ENCODE measurements around the gene CRTC3. TPM values are rescaled to one million over a fixed set of nuclear protein-coding genes. Genes with fewer than 3 reads are reported as not detected.

CRTC3 gene
- total RNA-seq (2021; ENCODE audit: unreplicated experiment) (45.0 TPM), Bru-seq, nascent RNA (percentile 78 among the genes with signal in this experiment), BruChase-seq, experiment 1, labeled RNA remaining after a 2-hour chase (percentile 77 among the genes with signal in this experiment), BruChase-seq, experiment 2, labeled RNA remaining after a 6-hour chase (percentile 76 among the genes with signal in this experiment)
- polyA plus RNA-seq (2012; ENCODE audit: insufficient read length), result 22.9 TPM
- long read RNA-seq, full-length matches to known transcripts, result 4 of 44 reads
- long read RNA-seq, partial matches to known transcripts, result 18 of 44 reads
- long read RNA-seq, other reads (novel, unspliced or antisense), result 22 of 44 reads

DNA sequence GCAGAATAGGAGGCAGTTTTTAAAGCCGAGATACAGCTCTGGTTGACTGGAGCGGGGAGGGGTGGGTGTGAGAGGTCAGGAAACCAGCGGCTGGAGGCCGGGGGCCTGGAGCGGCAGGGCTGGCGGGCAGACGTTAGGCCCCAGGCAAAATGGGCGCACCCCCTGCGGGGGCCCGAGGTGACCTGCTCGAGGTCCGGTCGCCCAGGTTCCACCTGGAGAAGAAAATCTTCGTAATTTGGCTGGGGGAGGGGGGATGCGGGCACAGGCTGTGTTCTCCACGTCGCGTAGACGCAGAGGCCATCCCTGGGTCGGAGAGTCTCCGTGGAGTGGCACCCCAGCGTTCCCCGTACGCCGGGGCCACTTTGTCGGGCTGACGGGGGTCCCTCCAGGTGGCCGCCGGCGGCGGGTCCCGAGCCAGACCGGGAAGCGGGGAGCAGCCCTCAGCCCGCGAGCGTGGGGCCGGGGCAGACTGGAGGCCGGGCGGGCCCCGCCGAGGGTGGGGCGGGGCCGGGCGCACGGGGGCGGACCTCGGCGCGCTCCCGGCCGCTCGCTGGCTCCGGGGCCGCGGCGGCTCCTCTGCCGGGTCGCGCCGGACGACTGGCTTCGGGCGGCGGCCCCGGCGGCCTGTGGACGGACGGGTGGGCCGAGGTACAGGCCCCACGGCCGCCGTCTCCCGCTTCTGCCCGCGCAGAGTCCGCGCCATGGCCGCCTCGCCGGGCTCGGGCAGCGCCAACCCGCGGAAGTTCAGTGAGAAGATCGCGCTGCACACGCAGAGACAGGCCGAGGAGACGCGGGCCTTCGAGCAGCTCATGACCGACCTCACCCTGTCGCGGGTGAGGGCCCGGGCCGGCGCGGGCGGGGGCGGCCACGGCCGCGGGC, at the start of gene CRTC3:
TSS of gene CRTC3 (plus strand) at position 553 of the 879 bp plus-strand sequence. CDS start at position 702, 149 bp downstream.
- H3K9me3 ChIP-seq (ENCODE audit: control insufficient read depth, insufficient read depth, low read depth, low read length), result no peaks in the 10 kb centered on the region
- in situ Hi-C loops (cut with HindIII; ENCODE audit: low pct_unique_long_range_greater_than_20kb, low sequenced_read_pairs), result no loop called here
- peak within 1 kb of the TSS; percentile 44 for H3K27ac ChIP-seq (ENCODE audit: low read length)
- CTCF ChIA-PET, result interaction anchor here (0.5 to 0.6 kb wide), 3 partner anchors 128 to 296 kb away, joined by 3 to 7 read pairs (median 3); partner anchors contain the start of genes CIB1 and GDPGP1
- H3K4me3 ChIP-seq (ENCODE audit: low read depth in 2 of 2, low read length in 2 of 2), result peak within 1 kb of the TSS; percentile 64 to 90
- DNase-seq (ENCODE audit: low read depth, low spot score) (no peak), ATAC-seq (peak; percentile 95)
- intact Hi-C loops (cut with micrococcal nuclease; ENCODE audit: unreplicated experiment), result no loop called here
- POLR2A ChIA-PET, result interaction anchor here (0.7 kb wide), 1 partner anchor 91 kb away, joined by 5 read pairs; no protein-coding TSS in a partner anchor
- no peaks in the 10 kb centered on the region for H3K36me3 ChIP-seq (ENCODE audit: control insufficient read depth, insufficient read depth, low read length)
- BruUV-seq (replicated peaks), result no TSS peak
- H3K27me3 ChIP-seq (ENCODE audit: control insufficient read depth, insufficient read depth, low read length), result no peaks in the 10 kb centered on the region
- peaks cover 15% of the 10 kb centered on the region for H3K4me1 ChIP-seq (ENCODE audit: control insufficient read depth, insufficient read depth, low read length)
- TF ChIP-seq TCF7L2 (IDR thresholded peaks at IDR 0.05; ENCODE audit: low read depth, low read length) (no peak), POLR2AphosphoS5 (IDR thresholded peaks at IDR 0.05; ENCODE audit: low read depth, low read length) (peak; percentile 82), SIN3A (IDR thresholded peaks at IDR 0.05; ENCODE audit: borderline replicate concordance, insufficient read depth, low read depth, low read length) (peak; percentile 35; the same call in 1 of the 2 replicates)

- in situ Hi-C loops (cut with HindIII; ENCODE audit: low pct_unique_long_range_greater_than_20kb, low sequenced_read_pairs), result no loop called here
- DNase-seq (ENCODE audit: low read depth, low spot score) (no peak), ATAC-seq (no peak)
- Histone ChIP-seq H3K36me3 (ENCODE audit: control insufficient read depth, insufficient read depth, low read length) (peaks cover 45% of the 10 kb centered on the region), H3K9me3 (ENCODE audit: control insufficient read depth, insufficient read depth, low read depth, low read length) (no peaks in the 10 kb centered on the region), H3K27me3 (ENCODE audit: control insufficient read depth, insufficient read depth, low read length) (no peaks in the 10 kb centered on the region), H3K27ac (ENCODE audit: low read length) (no peak overlapping the region), H3K4me1 (ENCODE audit: control insufficient read depth, insufficient read depth, low read length) (peaks cover 10% of the 10 kb centered on the region; the same call in 1 of the 2 replicates), H3K4me3 (ENCODE audit: low read depth in 2 of 2, low read length in 2 of 2) (no peak overlapping the region)
- CTCF ChIA-PET, result interaction anchor here (2.7 kb wide), 1 partner anchor 161 kb away, joined by 26 read pairs; no protein-coding TSS in a partner anchor
- POLR2A ChIA-PET, result no interaction called here
- intact Hi-C loops (cut with micrococcal nuclease; ENCODE audit: unreplicated experiment), result no loop called here
- TF ChIP-seq POLR2AphosphoS5 (IDR thresholded peaks at IDR 0.05; ENCODE audit: low read depth, low read length), result no peak
- no peak for TF ChIP-seq TCF7L2 (IDR thresholded peaks at IDR 0.05; ENCODE audit: low read depth, low read length)
- TF ChIP-seq, protein P1, sequence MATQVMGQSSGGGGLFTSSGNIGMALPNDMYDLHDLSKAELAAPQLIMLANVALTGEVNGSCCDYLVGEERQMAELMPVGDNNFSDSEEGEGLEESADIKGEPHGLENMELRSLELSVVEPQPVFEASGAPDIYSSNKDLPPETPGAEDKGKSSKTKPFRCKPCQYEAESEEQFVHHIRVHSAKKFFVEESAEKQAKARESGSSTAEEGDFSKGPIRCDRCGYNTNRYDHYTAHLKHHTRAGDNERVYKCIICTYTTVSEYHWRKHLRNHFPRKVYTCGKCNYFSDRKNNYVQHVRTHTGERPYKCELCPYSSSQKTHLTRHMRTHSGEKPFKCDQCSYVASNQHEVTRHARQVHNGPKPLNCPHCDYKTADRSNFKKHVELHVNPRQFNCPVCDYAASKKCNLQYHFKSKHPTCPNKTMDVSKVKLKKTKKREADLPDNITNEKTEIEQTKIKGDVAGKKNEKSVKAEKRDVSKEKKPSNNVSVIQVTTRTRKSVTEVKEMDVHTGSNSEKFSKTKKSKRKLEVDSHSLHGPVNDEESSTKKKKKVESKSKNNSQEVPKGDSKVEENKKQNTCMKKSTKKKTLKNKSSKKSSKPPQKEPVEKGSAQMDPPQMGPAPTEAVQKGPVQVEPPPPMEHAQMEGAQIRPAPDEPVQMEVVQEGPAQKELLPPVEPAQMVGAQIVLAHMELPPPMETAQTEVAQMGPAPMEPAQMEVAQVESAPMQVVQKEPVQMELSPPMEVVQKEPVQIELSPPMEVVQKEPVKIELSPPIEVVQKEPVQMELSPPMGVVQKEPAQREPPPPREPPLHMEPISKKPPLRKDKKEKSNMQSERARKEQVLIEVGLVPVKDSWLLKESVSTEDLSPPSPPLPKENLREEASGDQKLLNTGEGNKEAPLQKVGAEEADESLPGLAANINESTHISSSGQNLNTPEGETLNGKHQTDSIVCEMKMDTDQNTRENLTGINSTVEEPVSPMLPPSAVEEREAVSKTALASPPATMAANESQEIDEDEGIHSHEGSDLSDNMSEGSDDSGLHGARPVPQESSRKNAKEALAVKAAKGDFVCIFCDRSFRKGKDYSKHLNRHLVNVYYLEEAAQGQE (IDR thresholded peaks at IDR 0.05; ENCODE audit: insufficient read depth in 1 of 2, low read depth in 2 of 2, low read length in 1 of 2), result no peak
- TF ChIP-seq SIN3A (IDR thresholded peaks at IDR 0.05; ENCODE audit: borderline replicate concordance, insufficient read depth, low read depth, low read length), result no peak
- TF ChIP-seq CTCF (IDR thresholded peaks at IDR 0.05), result no peak
- no TSS peak for BruUV-seq (replicated peaks)
Measured at GRCh38 chr15:90481023-90481422, 48.7 kb upstream of the CRTC3 start.

All from Panc1 (cell line).